WTC11 (cell line): ENCODE results near the gene FXYD6.
"Not testable (repeated sequence)": the region's sequence is repeated elsewhere in the genome, so short reads cannot be mapped to it uniquely, and the experiment has no call there.

Experiments used
- ATF3 ChIP-seq: sonication (generic); formaldehyde crosslinking; conservative IDR thresholded peaks from 2 replicates; pipeline ENCODE4 v1.8.1; 2022; ENCODE audit warnings: mild to moderate bottlenecking, missing genetic modification reagents
- CBFB ChIP-seq: sonication (generic); formaldehyde crosslinking; IDR thresholded peaks from 2 replicates; pipeline ENCODE4 v1.8.1; 2022; ENCODE audit warnings: mild to moderate bottlenecking, low read depth, missing genetic modification reagents
- CTCF ChIP-seq: fragments of 200-600 bp; IDR thresholded peaks from 2 replicates; pipeline ENCODE4 v1.8.0; 2022; ENCODE audit warnings: antibody characterized with exemption
- E2F1 ChIP-seq: sonication (generic); formaldehyde crosslinking; IDR thresholded peaks from 2 replicates; pipeline ENCODE4 v1.8.0; 2022; ENCODE audit warnings: mild to moderate bottlenecking, missing genetic modification reagents
- IRF1 ChIP-seq: sonication (generic); formaldehyde crosslinking; IDR thresholded peaks from 2 replicates; pipeline ENCODE4 v1.8.0; 2023; ENCODE audit warnings: missing genetic modification reagents
- JUN ChIP-seq: sonication (generic); formaldehyde crosslinking; IDR thresholded peaks from 2 replicates; pipeline ENCODE4 v1.8.0; 2023; ENCODE audit warnings: mild to moderate bottlenecking, missing genetic modification reagents
- NFYB ChIP-seq: sonication (generic); formaldehyde crosslinking; conservative IDR thresholded peaks from 2 replicates; pipeline ENCODE4 v1.8.0; 2022; ENCODE audit warnings: low read depth, missing genetic modification reagents
- SP1 ChIP-seq: sonication (generic); formaldehyde crosslinking; conservative IDR thresholded peaks from 2 replicates; pipeline ENCODE4 v1.8.1; 2022; ENCODE audit warnings: missing genetic modification reagents
- USF2 ChIP-seq: sonication (generic); formaldehyde crosslinking; IDR thresholded peaks from 2 replicates; pipeline ENCODE4 v1.8.1; 2023; ENCODE audit warnings: mild to moderate bottlenecking, missing genetic modification reagents, moderate library complexity
- ZBTB21 ChIP-seq: sonication (generic); formaldehyde crosslinking; IDR thresholded peaks from 2 replicates; pipeline ENCODE4 v1.8.1; 2023; ENCODE audit warnings: mild to moderate bottlenecking, missing genetic modification reagents, borderline replicate concordance
- ZNF263 ChIP-seq: sonication (generic); formaldehyde crosslinking; IDR thresholded peaks from 2 replicates; pipeline ENCODE4 v1.8.1; 2022; ENCODE audit warnings: low read depth, mild to moderate bottlenecking, moderate library complexity, missing genetic modification reagents
- ZSCAN18 ChIP-seq: fragments of 250-450 bp; sonication (Bioruptor Pico); IDR thresholded peaks from 2 replicates; pipeline ENCODE4 v2.1.2; 2022; ENCODE audit warnings: mild to moderate bottlenecking, moderate library complexity

GRCh38 chr11:117810056-117810451, 66.4 kb downstream of the FXYD6 start:
- not testable (repeated sequence) for TF ChIP-seq SP1; IRF1 (CRISPR knock-in tag); CTCF; ATF3 (CRISPR knock-in tag); E2F1 (CRISPR knock-in tag); CBFB (CRISPR knock-in tag); JUN; ZBTB21 (CRISPR knock-in tag); ZSCAN18 (CRISPR knock-in tag); NFYB (CRISPR knock-in tag); ZNF263 (CRISPR knock-in tag); USF2
